ENCODE measurements around the gene CAPRIN2.
A peak's percentile ranks its signal among the peaks of the same experiment; 100 is the strongest.

The CAPRIN2 gene

DNA sequence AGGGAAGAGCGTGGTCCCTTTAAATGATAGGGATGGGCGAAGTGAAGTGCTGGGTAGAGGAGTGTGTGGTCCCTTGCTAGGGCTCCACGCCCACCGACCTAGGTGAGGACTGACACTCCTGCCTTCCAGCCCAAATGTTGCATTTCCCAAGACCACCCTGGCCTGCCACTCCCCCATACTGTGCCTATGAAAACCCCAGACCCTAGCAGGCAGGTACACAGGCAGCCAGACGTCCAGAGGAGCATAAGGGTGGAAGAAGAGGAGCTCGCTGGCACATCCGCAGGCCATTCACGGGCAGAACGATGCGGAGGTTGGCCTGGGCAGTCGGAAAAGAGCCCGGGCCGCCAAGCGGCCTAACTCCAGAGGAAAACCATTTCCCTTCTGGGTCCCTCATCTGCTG lies 58.3 kb downstream of the CAPRIN2 start:
- DNase-seq: no peak

DNA sequence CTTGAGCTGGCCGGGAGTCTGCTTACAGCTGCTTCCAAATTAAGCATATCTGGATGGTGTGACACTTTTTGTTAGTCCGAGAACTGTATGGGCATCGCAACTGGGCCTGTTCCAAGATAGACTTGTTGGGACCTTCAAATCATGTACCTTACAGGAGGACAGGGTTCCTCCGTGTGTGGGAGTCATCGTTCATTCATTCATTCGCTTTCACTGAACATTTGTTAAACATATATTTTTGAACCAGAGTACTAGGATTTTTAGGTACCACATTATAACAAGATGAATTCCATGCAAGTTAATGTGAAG lies 58.7 kb downstream of the CAPRIN2 start:
- no peak for DNase-seq

DNA sequence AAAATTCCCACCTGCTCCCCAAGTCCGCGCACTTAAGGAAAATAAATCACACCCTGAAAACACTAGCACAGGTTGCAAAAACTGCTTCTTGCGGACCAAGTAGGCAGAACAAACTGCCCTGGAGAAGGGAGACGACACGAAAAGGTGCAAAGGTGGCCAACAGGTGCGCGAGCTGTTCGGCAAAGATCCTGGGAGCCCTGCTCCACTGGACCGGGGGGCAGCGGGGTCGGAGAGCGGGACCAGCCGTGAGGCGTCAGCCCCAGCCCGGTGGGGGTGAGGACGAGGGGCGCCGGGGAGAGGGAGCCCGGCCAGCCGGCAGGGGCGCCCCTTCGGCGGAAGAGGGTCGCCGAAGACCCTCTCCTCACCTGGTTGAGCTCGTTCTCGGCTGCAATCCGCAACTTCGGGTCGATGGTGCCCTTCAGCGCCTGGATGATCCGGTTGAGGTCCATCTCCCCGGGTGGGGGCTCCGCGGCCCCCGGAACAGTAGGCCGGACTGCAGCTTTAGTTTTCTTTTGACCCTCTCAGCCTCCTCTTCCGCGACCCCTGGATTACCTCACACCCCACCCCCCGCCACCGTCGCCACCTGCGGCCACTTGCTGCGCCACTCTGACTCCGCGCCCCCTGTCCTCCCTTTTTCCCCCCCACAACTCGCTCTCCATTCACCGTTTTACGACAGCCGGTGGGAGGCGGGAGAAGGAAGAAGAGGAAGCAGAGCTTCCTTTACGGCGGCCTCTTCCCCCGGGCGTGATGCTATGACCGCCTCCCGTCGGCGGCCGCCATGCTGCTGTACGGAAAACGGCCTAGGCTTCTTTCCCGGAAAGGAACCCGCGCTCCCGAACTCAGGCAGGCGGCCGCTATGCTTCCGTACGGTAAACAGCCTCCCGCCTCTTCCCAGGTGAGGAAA lies 59.3 kb downstream of the CAPRIN2 start, which contains the start of gene IPO8:
Gene IPO8 (minus strand): TSS at position 671 of the 904 bp plus-strand sequence. CDS start 222 bp downstream, at position 449.
- peak; percentile 93 for DNase-seq

DNA sequence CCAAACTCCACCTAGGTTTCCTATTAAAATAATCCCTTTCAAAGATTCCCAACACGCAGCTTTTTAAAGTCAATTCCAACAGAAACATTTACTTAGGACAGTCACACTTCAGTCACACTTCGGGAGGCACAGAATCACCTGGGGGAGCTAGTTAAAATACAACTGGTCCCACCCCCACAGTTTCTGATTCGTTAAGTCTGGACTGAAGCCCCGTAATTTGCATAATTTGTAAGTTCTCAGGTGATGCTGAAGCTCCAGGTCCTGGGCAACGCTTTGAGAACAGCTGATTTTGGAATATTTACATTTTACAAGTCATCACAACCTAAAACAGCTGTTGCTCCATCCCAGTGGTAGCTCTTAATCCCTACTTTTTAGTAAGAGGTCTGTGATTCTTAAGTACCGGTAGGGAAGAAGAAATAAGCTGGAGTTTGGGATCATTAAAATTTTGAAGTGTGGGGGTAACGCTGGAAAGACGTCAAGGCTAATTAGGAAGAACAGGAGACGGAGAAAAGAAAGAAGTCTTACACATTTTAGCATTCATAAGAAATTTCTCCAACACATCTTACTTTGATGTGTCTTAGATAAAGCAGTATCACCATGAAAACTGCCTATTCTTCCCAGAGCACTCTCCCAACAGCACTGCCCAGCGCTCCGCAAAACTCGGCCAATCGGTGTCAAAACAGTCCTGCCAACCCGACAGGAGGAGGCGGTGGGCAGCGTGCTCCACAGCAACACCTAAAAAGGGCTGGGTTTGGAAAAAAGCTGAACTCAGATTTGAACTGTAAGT lies 60.1 kb downstream of the CAPRIN2 start:
- DNase-seq: peak; percentile 26

DNA sequence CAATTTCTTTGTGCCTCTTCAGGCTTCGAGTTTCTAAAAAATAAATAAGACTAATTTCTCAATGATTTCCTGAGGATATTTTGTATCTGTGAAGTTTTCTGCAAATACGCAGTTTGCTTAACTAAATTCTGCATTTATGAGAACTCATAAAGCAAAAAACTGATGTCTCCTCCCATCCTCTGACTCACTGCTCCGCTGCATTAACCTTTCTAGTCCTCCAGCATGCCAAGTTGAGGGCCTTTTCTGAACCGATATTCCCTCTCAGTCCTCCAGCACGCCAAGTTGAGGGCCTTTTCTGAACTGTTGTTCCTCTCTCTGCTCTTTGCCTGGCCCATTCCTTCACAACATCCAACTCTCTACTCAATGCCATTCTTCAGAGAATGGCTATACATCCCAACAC lies 62.3 kb downstream of the CAPRIN2 start:
- no peak for DNase-seq

DNA sequence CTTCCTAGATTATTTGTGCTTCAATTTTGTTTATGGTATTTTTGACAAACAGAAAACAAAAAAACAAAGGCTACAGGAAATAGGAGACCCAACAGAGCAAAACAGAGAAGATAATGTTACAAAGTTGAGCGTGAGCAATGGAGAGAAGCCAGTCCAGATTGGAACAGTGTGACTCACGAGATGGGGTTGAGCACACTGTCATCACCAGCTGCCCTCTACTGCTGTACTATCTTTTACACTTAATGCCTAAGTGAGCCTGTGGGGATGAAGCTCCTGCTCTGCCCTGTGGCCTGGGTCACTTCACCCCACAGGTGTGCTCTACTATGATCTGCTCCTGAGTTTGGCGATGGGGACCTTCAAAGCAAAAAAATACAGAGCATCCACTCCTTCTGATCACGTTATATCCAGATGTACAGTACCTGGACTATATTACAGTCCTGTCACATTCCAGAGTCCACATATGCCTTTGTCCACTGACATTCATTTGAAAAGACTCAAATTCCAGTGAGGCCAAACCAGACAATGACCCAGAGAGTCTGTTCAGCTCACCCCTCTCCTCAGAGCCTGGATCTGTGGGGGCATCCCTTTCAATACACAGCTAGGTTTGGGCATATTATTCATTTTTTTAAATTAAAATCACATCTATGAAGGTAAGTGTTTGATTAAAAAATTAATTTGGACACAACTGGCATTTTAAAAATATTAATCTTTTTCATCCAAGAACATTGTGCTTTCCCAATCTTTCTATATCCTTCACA lies 63.5 kb downstream of the CAPRIN2 start:
- peak; percentile 6 for DNase-seq

DNA sequence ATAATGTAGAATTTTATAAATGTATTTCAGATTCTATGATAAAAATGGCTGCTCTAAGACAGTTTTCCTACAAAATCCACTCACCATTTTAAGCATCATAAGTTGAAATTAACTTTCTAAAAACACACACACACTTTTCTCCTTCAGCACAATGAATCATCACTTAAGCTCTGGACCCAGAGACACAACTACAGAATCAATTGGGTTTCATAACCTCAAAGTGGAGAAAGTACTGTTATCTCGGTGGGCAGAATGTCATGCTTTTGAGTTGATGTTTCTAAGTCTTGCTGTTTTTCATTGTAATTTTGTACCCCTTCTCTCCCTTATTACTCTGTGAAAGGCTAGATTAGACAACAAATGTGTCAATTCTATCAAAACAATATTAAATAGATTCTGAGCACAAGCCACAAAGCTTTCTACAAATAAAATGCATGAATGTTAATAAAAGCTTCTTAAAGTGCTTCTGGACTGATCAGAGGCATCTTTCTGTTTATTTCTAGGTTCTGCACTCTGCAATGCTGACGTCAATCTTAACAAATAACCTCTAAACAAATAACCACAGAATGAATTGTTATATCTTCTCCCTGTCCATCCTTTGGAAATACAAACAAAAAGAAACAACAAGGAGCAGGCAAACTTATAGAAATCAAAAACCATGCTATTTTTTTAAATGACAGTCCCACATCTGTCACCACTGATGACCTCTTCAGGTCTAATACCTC lies 67.3 kb downstream of the CAPRIN2 start:
- DNase-seq: no peak

DNA sequence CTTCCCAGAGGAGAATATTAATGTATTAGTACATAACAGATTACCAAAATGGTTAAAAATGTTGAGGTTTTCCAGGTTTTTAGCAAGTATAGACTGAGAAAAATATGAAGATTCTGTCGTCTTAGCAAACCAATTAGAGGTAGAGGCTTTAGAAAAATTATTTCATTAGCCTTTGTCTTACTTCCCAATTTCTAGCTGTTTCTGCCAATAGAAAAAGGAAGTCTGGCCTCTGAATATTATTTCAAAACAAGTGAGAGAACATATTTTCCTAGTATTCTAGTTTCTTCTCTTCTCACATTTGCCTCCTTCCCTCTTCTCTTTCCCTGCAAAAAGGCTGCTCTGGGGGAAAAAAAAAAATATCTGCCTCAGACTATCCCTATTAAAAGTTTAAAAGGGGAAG lies 75.5 kb downstream of the CAPRIN2 start:
- peak; percentile 35 for DNase-seq

DNA sequence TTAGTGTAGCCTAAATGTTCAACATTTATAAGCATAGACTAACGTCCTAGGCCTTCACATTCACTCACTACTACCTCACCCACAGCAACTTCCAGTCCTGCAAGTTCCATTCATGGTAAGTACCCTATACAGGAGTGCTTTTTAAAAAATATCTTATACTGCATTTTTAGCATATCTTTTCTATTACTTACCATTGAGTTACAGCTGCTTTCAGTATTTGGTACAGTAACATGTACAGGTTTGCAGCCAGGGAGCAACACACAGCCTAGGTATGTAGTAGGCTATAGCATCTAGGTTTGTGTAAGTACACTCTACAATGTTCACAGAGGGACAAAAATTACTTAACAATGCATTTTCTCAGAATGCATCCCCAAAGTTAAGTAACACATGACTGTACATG lies 76.5 kb downstream of the CAPRIN2 start:
- no peak for DNase-seq

DNA sequence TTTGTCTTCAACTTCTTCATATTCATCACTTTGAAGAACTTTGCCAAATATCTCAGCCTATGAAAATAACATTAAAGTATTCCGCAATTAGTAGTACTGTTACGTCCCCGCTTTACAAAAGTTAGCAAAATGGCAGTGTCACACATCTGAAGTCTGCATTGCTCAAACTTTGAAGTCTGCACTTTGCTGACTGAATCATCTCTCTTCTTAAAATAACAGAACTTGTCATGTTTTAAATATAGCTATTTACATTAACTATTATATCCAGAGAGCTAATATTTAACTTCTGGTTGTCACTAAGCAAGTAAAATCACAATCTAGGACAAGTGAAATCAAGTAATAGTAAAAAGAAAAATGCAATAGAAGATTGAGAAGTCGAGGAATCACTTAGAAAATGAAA lies 93.5 kb downstream of the CAPRIN2 start:
- DNase-seq: no peak
